Right kidney (tissue), 1 donor: Measurements from ENCODE around the gene SP2.

Source experiments
- DNase-seq: peaks from one replicate; pipeline ENCODE4 v3.0.0-alpha.2; 2016

The SP2 gene

DNA sequence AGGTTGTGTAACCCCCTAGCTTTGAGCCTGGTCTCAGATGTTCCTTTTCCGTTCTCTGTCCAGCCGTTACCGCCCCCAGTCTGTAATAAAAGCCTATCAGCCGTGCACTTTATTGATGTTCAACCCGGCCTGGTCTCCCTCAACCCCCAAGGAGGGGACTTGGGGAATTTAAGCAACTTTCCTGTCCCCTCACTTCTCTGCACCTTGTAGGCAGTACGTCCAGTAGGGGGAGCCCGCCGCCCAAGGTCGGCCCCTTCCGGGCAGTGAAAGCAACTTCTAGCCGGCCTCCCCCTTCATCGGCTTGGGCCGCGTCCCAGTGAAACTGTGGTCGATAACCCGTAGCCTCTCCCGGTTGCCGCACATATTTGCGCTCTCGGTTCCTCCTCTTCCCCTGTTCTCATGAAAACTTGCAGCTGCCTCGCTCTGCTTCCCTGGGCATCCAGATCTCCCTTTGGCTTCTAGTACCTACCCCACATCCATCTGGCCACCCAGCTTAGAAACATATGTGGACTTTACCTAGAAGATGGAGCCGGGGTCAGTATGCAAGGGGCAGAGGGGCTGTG, 53.2 kb downstream of the SP2 start:
- DNase-seq, result peak; percentile 79

DNA sequence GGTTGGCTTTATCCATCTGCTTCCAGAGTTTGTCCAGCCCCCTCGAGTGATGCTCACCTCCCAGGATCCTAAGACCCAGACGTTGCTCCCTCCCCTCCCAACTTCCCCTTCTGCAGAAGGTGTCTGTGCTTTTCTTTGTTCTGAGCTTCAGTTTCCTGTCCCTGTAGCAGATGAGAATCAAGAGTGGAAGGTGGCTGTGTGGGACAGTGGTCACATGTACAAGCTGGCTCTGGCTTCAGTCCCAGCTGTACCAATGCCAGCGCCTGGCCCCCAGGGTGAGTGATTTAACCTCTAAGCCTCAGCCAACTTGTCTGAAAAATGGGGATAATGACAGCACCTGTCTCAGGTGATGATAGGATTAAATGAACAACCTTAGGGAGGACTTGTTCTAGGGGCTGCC, 53.9 kb downstream of the SP2 start:
- no peak for DNase-seq

DNA sequence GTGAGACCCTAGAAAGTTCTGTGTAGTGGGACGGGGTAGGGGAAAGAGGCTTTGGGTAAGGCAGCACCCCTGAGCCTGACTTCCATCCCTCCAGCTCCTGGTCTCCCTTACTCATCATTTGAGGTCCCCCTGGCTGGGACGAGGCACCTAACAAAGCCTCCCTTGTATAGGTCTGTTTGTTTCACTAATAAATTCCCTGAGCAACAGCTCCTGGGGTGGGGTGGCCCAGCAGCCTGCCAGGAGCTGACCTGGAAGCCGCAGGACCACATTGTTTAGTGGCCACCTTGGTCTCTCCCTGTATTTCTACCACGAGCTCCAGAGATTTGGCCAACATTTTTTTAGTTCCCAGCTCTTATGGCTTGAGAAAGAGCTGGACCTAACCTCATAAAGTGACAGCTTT, 54.4 kb downstream of the SP2 start:
- DNase-seq, result no peak

DNA sequence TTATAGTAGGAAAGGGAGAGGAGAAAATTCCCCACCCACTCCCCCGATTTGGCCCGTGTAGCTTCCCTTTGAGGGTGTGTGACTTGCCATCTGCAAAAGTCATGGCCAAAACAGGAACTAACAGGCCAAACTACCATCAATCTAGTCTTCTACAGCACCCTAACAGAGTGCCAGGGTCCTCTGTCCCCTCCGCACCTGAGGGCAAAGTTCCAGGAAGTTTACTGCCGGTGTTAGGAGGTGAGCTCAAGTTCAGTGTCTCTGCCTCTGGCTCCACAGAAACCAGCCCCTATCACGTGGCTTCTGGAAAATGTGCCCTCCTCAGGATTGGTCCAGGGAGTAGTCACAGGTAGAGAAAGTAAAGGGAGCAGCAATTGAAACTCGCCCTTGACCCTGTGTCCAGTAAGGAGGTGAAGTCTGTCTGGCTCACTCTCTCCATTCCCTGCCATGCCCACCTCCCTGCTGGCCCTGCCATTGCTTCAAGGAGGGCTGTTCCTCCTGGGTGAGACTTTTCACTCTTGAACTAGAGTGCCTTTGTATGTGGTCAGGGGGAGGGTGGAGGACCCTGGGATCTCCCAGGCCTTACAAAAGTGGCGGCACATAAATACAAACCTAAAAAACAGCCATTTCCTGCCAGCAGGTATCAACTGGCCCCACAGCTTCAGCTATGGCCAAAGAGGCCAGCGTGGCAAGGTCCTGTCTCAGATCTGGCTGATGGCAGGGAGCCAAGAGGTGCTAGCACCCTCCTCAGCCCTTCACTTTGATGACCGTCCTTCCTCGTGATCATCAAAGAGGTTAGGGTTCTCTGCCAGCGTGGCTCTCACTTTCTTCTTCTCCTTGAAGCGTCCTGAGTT, 56.4 kb downstream of the SP2 start:
- DNase-seq, result no peak

DNA sequence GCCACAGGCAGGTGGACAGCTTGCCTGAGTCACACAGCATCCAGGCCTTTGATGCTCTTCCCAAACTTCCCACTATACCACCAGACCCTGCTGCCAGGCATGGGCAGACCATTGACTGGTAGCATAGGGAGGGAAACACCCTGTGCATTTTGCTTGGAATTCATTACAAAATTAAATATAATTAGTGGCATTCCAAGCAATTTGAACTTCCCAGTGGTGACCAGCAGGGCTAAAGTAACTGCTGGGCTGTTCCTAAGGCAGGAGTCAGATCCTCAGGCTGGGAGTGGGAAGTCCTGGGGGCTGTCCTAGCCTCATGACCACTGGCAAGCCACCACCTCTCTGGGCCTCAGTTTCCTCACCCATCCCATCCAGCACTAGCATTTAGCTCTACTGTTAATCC, 57.9 kb downstream of the SP2 start:
- DNase-seq, result no peak

DNA sequence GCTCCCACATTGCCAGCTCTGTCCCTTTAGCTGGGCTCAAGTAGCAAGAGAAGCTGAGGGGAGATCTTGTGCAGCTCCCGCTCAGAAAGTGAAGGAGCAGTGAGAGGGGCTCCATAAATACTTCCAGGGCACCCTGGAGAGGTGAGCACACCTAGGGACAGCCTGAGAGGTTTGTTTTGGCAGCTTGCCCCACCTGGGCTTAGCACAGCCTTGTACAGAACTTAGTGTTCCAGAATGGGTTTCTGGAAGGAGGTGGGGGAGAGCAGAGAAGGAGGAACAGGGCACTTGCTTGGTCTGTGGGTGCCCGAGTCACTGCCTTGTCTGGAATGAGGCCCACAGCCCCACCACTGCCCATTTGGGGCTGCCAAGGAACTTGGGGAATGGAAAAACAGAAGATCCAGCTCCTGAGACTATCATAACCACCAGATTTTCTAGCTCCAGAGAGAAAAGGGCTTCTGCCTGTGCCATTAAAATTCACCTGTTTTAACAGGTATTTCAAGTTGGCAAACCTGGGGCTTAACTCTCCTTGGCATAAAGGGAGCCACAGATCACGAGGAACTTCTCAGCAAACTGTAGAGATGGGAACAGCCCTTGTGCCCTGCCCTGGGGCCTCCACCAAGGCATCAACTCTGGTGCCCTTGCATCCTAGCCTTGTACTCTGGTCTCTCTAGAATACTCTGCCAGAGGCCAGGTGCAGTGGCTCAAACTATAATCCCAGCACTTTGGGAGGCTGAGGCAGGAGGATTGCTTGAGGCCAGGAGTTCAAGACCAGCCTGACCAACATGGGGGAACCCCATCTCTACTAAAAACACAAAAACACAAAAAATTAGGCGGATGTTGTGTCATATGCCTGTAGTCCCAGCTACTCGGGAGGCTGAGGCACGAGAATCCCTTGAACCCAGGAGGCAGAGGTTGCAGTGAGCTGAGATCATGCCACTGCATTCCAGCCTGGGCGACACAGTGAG, 59.7 kb downstream of the SP2 start:
- no peak for DNase-seq

DNA sequence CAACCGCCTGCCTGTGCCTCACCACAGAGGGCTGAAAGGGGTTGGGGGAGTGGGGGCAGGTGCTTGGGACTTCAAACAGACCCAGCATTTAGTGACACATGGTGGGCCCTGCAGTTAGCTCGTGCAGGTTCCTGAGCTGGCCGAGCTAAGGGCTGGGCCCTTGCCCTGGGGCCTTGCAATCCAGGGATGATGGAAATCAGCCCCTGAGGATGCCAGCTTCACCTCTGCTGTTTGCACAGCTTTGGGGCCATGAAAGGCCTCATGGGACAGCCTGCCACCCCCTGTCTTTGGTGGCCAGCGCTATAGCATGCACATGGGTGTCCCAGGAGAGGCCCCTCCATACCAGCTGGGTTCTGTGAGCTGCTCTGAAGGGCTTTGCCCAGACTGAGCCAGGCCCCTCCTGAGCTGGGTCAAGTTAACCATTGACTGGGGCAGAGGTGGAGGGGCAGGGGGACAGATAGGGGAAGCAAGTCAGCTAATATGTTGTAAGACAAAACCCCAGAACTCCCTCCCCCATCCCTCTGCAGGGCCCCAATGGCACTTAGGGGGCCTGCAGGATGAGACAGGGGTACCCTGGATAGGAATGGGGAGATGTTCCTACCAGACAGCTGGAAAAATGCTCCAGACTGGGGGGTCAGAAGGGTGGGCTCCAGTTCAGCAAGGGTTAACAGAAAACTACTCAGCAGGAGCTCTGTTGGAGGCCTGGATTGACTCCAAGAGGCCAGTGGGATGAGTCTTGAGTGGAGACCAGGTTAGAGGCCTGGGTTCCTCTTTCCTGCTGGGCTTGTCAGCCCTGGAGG, 61.0 kb downstream of the SP2 start:
- peak; percentile 49 for DNase-seq

DNA sequence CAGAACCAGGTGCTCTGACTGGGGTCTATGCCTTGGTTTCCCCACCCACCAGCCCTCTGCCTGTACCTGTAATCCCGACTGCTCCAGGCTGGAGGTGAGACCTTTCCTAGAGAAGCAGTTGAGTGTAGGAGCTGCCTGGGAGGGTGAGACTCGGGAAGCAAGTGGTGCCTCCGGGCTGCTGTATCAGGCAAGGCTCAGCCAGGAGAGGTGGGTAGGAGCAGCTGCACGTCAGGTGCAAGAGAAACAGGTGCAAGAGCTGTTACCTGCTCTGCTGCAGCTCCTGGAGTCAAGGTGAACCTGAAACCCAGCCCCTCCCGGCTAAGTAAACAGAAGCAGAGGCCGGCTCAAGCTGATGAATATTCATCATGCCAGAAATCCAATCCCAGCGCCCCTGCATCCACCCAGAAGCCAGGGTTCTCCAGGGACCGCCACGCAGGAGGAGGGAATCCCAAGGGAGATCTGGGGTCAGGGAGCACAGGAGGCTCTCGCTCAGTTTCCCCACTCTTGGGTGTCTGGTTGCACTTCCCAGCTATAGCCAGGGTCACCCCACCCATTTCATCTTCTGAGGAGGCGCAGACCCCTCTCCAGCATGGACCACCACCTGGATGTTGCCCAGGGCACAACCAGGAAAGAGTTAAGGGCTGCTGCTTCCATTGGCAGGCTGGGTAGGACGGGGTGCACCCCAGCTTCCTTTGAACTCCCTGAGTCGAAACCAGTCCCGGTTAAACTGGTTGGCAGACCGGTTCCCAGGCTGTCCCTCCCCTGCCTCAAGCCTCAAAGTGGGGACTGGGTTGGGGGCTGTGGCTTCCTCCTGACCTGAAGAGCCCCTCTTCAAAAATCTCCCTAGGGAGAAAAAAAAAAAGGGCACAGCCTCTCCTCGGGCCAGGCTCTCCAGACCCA, 61.8 kb downstream of the SP2 start, which contains the start of gene PRR15L:
PRR15L (minus strand) TSS at position 293 of the 900 bp plus-strand sequence. CDS start 4,649 bp downstream, outside the sequence.
- DNase-seq, result peak; percentile 62

DNA sequence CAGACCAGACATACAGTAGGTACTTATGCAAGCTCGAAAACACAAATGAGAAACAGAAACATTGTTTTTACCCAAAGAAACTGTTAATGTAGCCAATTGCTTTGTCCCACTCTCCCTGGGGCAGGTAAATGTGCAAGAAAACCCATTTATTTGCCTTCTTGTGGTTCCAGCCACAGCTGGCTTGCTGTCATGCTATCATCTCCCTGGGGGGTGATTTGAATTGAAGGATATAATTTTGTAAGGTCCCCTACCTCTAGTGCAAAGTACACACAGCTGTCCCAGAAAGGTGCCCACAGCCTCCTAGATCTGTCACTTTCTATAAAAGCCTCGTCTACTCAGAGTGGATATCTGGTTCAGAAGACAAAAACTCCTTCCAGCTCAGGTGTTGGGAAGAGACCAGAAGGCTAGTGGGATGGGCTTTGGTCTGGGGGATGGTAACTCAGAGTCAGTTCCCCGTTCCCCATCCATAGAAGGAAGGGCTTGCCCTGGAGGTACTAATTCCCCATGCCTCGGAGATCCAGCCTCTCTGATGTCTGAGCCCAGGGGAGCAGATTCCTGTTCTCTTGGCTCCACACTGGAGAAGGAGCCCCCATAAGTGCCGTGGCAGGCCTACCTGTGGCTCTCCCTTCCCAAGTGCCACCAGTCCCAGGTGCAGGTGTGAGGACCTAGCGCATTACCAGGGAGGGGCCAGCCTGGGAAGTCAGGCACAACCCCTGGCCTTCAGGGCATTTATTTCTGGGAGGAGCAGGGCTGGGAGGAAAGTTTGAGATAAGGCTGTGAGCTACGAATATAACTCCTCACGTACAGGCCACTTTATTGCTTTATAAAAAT, 64.0 kb downstream of the SP2 start:
- no peak for DNase-seq

DNA sequence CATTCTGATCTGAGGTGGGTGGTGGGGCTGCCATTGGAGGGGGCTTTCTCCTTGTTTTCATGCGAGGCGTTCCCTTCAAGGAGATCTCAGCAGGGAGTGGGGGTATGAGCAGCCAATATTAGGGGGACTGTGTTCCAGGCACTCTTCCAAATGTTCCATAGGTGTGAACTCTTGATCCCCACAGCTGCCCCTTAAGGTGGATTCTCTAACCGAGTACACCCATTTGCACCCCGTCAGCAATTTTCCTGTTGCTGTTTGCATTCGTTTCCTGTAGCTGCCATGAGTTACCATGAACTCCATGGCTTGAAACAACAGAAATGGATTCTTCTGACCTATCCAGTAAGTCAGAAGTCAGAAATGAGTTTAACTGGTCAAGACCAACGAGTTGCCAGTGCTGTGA, 65.4 kb downstream of the SP2 start:
- DNase-seq, result no peak

DNA sequence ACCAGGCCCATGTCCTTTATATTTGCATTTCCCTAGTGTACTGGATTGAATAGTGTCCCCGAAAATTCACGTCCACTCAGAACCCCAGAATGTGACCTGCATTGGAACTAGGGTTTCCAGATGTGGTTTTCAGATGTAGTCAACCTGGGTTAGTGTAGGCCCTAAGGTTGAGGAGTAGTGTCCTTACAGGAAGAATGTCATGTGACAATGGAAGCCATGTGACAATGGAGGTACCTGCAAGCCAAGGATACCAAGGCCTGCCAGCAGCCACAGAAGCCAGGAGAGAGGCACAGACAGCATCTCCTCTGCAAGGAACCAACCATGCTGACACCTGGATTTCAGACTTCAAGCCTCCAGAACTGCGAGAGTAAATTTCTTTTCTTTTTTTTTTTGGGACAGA, 66.9 kb downstream of the SP2 start:
- DNase-seq, result no peak

DNA sequence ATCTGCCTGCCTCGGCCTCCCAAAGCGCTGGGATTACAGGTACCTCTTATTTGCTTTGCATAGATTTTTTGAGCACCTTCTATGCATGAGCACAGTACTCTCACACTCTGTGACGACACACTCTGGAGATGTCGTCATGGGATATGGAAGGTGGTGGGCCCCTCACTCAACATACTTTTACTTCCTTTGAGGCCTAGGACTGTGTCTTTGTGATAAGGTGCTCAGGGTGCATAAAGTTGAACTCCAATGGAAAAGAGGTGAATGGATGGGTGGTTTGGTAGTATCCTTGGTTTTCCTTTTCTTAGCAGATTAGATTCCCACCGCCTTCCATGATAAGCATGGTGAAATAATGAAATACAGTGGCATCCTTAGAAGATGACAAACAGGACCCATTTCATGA, 68.8 kb downstream of the SP2 start:
- no peak for DNase-seq

DNA sequence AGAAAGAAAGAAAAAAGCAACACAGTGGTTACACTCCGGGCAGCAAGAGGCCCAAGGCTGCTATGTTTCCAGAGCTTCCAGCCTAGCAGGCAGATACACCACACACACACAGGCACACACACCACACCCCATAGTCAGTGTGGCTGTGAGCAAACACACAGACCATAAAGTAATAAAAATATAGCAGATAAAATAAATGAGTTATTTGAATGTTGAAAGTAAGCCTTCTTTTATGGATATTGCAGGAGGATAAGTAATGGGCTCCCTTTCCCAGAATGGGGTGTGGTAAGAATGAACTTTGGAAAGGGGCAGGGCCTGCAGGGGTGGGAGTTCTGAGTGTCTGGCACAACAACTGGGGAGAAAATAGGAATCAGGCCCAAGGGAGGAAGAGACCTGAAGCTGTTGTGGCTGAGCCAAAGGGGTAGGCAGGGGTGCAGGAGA, 70.1 kb downstream of the SP2 start:
- DNase-seq, result no peak

DNA sequence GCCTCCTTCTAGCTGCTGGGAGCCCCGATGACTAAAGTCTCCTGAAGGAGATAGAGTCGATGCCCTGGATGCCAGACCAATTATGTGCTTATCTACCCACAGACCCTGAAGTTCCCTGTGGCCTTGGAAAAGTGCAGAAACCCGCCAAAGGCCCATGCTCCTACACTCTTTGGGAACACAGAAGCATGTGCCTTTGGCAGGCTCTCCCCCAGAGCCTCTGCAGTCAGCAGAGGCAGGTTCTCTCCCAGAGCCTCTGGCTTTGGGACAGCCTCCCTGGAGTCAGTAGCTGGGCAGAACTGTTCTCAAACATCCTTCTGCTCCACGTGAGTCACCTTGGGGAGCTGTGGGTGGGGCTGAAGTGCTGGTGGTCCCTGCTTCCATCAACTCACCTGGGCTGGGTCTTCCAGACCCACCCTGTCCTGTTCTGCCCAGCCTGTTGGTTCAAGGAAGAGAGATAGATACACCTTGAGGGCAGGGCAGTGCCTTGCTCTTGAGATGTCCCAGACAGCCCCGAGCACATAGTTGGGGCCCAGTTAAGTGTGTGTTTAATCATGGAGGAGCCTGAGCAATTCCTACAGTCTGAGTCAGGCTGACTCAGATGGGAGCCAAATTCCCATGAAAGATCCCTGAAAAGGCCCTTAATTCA, 71.7 kb downstream of the SP2 start:
- DNase-seq, result no peak

DNA sequence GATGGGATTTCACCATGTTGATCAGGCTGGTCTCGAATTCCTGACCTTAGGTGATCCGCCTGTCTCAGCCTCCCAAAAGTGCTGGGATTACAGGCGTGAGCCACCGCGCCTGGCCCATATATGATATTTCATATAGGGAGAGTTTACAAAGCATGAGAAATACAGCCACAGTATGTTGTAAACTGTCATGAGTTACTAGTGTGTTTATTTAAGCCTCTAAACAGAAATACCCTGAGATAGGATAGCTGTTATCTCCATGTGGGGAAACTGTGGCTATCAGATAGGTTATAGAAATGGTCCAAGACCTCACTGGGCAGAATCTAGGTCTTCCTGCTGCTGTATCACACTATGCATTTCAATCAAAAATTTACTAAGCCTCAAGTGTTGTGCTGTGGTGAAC, 72.8 kb downstream of the SP2 start:
- DNase-seq, result no peak

DNA sequence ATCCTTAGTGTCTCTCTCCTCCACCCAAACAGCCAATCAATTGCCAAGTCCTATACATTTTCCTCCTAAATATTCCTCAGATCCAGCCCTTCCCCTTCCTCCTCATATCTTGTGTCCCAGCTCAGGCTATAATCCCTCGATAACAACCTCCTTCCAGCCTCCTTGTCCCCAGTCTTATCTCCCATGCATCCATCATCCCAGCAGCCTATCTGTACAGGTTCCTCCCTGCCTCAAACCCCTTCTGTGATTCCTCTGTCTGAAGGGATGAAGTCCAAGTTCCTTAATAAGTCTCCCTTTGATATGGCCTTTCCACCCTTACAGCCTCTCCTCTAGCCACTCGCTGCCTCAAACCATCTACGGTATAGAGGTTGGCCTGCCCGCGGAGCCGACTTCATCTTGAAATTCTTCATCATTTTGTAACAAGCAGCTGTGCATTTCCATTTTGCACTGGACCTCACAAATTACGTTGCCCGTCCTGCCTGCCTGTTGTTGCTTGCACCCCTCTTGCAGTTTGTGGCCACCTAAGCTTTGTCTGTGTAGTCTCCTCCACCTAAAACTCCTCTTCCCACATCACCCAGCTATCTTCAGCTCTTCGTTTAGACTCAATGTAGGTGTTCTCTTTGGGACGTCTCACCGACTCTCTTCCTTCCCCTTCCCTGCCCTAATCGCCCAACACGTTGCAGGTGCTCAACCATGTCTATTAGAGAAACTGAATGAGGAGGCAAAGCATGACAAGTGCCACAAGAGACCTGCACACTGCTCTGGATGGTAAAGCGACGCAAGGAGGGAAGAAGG, 74.1 kb downstream of the SP2 start:
- DNase-seq, result no peak

DNA sequence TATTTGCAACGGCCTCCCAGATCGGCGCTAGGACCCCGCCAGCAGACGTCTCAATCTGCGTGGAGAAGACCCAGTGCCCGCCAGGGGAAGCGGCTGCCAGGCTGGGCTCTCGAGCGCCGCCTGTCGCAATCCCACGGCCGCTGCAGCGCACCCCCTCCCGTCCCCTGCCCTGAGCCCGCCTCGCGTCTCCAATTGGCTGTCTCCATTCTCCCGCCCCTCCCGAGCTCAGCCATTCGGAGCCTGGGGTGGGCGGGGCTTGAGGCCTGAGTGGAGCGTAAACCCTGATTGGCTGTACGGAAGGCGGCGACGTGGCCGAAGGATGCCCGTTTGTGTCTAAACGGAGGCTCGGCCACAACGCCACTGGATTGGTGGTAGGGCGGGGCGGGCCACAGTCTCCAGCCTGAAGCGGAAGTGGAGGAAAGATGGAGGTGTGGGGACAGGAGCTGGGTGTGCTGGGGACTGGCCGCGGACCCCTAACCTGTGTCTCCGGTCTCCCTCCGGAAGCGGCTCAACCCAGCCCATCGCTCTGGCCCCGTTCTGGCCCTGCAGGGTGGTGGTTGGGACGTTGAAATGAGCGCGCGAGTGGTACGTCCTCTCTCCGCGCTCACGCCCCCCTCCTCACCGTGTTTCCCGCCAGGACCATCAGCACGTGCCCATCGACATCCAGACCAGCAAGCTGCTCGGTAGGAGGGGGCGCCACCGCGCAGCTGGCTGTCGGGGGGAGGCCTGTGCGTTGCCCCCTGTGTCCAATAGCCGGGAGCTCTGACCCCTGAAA, 74.9 kb downstream of the SP2 start, which contains the start of gene CDK5RAP3:
CDK5RAP3 (plus strand) TSS at position 389 of the 775 bp plus-strand sequence; CDS start at position 423, 34 bp downstream.
- DNase-seq, result peak; percentile 85

DNA sequence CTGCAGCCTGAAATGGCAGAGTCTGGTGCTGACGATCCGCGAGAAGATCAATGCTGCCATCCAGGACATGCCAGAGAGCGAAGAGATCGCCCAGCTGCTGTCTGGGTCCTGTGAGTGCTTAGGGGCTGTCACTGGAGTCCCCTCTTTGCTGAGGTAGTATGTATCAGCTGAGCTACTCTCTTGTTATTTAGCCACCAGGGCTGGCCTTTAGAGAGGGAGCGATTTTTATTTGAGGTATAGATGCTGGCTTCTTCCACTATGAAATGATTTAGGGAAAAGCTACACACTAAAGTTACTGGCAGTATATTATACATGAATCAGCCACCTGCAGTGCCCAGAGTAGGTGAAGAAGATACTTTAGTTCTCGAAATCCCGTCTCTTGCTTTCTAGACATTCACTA, 77.5 kb downstream of the SP2 start:
- DNase-seq, result no peak
